Cardiac septum (tissue), 1 donor: ENCODE results near the gene COX6B2. TPM values are rescaled to one million over a fixed set of nuclear protein-coding genes. Genes with fewer than 3 reads are reported as not detected.
"Not testable (repeated sequence)": the region's sequence is repeated elsewhere in the genome, so short reads cannot be mapped to it uniquely, and the experiment has no call there.

ENCODE experiments used
- DNase-seq: peaks from one replicate; pipeline ENCODE4 v3.0.0-alpha.2; 2020; ENCODE audit warnings: low spot score
- intact Hi-C: fragments of 100-400 bp; cut with DNase I; formaldehyde crosslinking; loops from one replicate; pipeline ENCODE4 v1.14.0; 2022
- total RNA-seq: library from RNA; stranded (reverse); fragmentation: NEBNext Ultra II Directional; extraction: Animal tissue kit (Norgen Biotek cat#: 25700); gene quantifications from one replicate; pipeline ENCODE4 v1.2.1, GENCODE V29; 2021
- donor health status: DM: no; HTN: no; CAD: no.

Gene COX6B2
- total RNA-seq, 1 donor from 2014 or later = not detected

DNA sequence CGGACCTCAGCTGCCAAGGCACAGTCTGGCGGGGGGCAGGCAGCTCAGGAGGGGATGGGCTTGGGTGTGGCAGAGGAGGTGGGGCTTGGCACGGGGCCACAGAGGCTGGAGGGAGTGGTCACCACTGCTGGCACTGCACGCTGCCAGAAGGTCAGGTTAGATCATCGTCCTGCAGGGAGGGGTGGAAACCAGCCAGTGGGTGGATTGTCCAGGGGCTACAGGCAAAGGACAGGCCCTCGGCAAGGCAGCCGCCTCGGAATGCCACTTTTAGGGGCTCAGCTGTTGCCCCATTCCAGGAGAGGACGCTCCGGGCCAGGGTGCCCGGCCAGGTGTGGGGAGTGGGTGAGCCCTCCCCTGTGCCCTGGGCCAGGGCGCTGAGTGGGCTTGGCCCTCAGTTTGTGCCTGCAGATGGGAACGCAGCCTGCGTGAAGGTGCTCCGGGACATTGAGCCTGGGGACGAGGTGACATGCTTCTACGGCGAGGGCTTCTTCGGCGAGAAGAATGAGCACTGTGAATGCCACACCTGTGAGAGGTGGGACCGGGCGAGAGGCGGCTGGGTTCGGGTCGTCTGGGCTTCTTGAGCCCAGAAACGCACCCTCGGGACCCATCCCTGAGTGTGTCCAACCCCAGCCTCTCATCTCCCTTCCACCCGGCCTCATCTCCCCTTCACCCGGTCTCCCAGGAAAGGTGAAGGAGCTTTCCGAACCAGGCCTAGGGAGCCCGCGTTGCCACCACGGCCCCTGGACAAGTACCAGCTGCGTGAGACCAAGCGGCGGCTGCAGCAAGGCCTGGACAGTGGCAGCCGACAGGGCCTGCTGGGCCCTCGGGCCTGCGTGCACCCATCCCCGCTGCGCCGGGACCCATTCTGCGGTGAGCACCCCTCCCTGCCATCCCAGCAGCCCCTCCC is 8.4 kb downstream of the COX6B2 start:
- intact Hi-C loops = no loop called here
- no peak for DNase-seq

DNA sequence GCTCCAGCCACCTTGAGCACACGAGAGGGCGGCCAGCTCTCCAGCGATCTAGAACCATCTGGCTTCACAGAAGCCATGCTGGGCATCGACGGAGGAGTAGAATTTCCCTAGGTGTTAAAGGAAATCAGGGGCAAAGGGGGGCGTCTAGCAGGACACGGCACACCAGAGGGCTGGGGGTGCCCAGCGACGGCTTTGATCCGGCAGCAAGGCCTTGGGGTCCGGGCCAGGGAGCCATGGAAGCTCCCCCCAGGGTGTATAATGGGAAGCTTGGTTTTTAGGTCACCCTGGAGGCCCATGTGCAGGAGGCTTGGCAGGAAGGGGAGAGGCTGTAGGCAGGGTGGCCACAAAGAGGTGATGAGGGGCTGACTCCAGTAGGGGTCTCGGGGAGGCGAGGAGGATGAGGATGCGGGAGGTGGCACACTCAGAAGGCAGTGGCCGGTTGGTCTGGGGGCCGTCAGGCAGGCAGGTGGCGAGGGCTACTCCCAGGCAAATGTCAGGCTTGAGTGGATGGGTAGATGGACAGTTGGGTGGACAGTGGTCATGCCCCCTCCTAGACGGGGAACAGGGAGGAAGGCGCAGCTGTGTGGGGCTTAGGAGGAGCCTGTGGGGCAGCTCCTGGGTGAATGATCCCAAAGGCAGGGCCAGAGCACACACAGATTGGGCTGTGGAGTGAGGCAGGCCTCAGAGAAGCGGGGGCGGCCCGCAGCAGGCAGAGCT is 9.3 kb downstream of the COX6B2 start:
- no peak for DNase-seq
- intact Hi-C loops = no loop called here

DNA sequence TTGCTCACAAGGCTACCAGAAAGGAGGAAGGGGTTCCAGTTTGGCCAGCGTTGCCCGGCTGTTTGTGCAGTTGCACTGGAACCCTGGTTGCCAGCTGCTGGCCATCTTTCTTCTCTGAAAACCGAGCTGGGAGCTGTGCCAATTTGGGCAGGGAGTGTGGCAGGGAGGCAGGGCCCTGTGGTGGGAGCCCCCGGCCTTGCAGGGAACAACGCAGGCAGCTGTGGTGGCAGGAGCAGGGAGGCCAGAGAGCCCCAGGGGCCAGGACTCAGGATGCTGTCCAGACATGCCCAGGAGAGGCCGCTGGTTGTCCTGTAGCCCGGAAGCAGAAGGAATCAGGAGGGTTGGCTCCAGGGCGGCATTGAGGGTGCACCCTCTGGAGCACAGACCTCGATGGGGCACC is 10.1 kb downstream of the COX6B2 start:
- DNase-seq = no peak
- intact Hi-C loops = no loop called here

DNA sequence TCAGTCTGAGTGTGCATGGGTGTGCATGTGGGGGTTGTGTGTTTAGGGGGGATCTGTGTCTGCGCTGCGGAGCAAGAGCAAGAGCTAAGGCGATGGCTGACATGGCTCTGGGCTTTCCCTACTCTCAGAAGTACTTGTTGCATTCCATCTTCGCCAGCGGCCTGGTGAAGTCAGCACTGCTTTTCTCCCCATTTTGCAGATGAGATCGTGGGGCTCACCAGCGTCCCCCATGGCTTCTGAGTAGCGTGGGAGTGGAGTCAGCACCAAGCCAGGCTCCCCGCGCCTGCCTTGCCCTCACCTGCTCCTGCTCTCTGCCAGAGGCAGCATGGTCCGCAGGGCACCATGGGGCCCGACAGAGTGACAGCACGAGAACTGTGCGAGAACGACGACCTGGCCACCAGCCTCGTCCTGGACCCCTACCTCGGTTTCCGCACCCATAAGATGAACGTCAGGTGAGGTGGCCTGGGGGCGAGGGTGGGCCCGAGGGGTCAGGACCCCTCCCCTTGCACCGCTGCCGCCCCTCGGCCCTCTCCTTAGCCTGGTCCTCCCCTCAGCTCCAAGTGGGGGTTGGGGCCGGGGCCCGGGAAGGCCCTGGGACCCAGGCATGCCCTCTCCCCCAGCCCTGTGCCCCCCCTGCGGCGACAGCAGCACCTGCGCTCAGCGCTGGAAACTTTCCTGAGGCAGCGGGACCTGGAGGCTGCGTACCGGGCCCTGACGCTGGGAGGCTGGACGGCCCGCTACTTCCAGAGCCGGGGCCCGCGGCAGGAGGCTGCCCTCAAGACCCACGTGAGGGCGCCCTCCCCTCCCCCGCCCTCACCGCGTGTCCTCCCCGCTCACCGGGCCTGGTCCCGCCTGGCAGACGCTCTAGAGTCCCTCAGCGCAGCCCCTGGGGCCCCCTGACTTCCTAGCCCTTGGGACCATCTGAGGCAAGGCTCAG is 12.7 kb downstream of the COX6B2 start:
- intact Hi-C loops = no loop called here
- no peak for DNase-seq

DNA sequence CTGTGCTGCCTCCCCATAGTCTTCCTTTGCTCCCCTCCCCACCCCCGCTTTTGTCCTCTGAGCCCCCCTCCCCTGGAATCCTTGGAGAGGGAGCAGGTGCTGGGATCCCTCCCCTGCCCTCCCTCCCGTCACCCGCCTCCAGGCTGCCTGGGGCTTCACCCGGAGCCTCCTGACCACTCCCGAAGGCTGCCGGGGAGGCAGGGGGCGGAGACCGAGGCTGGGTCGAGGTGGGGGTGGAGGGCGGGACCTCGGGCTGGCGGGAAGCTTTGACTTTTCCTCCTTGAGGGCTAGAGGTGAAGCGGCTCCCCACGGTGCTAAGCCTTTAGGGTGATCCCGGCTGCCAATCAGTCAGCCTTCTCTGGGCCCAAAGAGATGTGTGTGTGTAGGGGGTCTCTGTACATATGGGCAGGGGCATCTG is 13.3 kb downstream of the COX6B2 start:
- DNase-seq = peak; percentile 87
- intact Hi-C loops = no loop called here

DNA sequence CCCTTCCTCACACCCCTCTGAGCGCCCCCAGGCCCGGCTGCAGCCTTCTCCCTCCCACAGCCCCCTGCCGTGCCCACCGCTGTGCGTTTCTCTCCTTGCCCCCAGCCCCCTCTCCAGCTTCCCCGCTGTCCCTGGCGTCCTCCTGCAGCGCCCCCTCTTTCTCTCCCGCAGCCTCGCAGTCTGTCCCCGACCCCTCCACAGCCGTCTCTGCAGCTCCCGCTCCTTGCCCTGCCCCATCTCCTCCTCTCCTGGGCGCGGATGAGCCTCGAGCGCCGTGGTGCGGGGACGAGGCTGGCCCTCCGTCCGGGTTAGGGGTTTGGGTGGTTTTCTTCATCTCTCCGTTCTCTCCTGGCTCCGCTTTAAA is 13.8 kb downstream of the COX6B2 start:
- intact Hi-C loops = no loop called here
- no peak for DNase-seq

DNA sequence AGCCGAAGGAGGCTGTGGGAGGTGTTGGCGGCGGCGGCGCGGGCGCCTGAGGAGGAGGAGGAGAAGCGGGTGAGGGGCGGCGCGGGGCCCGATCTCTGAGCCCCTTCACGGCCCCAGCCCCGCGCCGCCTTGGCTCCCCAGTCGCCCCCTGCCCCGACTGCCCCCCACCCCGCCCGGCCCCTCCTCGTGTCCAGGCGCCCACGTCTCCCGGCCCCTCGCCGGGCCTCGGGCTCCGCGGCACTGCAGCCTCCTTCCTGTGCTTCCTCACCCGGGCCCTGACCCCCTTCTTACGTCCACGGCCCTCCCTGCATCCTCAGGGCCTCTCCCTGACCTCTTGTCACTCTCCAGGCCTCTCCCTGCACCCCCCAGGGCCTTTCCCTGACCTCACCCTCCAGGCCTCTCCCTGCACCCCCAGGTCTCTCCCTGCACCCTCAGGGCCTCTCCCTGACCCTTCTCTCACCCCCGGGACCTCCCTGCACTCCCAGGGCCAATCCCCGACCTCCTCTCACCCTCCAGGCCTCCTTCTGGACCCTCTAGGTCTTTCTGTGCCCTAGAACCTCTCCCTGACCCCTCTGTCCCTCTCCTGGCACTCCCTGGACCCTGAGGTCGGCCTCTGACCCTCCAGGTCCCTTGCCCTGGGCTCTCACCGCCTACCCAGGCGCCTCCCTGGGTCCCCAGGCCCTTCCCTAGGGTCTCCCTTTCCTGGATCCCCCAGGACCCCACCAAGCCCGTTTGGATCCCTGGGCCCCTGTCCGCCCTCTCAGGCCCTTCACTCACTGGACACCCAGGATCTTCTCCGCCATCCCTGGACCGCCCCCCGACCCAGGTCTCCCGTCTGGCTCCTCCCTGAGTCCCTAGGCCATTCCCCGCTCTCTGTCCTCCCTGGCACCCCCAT is 14.4 kb downstream of the COX6B2 start:
- intact Hi-C loops = loop anchor here (1.0 kb wide), 1 partner anchor 45 kb away; the partner anchor contains the start of gene RPL28
- DNase-seq = no peak

DNA sequence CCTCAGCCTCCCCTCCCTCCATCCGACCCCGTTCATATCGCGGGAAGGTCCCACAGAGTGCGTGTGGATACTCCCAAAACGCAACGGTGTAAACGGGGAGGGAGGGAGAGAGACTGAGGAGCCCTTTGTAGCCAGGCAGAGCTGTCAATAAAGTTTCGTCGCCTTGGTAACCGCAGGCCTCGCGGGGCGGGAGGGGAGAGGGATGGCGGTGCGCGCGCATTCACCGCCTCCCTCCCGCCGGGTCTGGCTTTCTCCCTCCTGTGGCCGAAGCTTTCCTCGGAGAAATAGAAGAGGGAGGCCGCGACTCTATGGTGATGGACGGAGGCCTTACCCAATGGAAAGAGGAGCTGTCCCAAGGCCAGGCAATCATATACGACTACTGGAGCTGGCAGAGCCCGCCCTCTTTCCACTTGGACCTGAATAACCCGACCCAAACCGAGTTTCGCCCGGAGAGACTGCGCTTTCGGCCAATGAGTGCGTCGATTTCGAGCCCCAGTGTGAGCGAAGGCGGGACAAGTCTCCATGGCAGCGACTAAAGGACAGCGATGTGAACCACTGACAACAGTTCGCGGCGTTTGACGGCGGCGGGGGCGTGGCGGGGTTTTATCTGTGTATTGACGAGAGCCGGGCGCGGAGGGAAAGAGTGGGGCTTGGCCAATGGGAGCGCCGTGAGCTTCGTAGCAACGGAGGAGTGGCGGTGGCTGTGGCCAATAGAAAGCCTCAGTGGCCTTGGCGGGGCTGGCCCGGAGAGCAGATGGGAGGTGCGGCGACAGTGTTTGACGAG is 15.2 kb downstream of the COX6B2 start, which contains the start of gene KMT5C:
Gene KMT5C, plus strand, starts transcription at position 772 of the 784 bp plus-strand sequence. CDS start 2,061 bp downstream, outside the sequence.
- DNase-seq = peak; percentile 100
- intact Hi-C loops = loop anchor here (1.0 kb wide), 1 partner anchor 46 kb away; the partner anchor contains the start of gene RPL28

DNA sequence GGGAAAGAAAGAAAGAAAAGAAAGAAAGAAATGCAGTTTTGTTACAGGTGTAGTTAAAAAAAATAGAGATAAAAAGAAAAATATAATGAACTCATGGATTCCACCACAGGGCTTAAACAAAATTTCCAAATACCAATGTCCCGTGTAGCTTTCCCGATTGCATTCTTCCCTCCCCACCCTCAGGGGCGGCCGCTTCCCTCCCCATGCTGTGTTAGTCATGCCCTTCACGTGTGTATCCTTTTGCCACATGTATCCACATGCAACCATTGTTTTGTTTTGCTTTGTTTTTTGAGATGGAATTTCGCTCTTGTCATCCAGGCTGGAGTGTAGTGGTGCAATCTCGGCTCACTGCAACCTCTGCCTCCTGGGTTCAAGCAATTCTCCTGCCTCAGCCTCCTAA is 18.4 kb downstream of the COX6B2 start:
- no peak for DNase-seq
- intact Hi-C loops = no loop called here

DNA sequence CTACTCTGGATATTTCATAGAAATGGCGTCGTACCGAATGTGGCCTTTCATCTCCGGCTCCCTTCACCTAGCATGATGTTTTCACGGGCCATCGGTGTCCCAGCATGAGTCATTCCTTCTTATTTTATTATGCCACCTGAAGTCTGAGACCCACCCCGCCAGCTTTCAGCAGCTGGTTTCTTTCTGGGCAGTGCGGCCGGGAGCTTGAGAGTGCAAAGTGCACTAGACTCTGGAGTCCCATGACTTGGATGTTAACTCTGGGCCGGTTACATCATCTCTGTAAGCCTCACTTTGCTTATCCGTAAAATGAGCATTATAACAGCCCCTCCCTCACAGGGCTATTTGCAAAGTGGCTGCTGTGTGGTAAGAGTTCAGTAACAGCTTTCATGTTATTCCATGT is 20.6 kb downstream of the COX6B2 start:
- no peak for DNase-seq
- intact Hi-C loops = no loop called here

DNA sequence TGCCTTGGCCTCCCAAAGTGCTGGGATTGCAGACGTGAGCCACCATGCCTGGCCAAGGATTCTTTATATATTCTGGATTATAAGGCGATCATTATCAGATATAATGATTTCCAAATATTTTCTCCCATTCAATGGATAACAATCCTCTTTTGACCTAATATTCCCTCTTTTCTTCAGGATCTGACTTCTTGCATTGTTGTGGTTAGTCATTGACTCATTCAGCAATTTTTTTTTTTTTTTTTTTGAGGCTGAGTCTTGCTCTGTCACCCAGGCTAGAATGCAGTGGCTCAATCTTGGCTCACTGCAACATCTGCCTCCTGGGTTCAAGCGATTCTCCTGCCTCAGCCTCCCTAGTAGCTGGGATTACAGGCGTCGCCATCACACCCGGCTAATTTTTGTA is 24.7 kb downstream of the COX6B2 start:
- intact Hi-C loops, DNase-seq: not testable (repeated sequence)

DNA sequence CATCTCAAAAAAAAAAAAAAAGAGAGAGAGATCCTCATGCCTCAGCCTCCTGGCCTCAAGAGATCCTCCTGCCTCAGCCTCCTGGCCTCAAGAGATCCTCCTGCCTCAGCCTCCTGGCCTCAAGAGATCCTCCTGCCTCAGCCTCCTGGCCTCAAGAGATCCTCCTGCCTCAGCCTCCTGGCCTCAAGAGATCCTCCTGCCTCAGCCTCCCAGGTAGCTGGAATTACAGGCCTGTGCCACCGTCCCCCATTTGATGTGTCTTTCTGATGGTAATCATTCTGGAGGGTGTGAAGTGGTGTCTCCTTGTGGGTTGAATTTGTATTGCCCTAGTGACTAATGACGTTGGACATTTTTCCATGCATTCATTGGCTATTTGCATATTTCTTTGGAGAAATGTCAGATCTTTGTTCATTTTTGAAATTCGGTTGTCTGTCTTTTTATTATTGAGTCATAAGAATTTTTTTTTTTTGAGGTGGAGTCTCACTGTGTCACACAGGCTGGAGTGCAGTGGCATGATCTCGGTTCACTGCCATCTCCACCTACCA is 25.7 kb downstream of the COX6B2 start:
- intact Hi-C loops, DNase-seq: not testable (repeated sequence)

DNA sequence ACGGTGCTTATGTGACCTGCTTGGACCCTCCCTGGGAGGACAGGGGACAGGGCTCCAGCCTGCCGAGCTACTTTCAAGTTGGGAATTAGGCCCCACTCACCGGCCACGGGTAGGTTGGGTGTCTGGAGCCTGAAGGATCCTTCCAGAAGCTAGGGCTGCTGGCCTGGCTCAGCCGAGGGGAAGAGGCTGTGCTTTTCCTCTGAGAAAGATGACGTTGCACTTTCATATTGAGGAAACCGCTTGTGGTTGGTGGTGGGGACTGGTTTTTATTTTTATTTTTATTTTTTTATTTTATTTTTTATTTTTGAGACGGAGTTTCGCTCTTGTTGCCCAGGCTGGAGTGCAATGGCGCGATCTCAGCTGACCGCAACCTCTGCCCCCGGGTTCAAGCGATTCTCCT is 29.3 kb downstream of the COX6B2 start, which contains the start of gene TMEM150B:
Gene TMEM150B, minus strand, starts transcription at position 170 of the 400 bp plus-strand sequence. CDS start 4,305 bp downstream, outside the sequence.
- no peak for DNase-seq
- intact Hi-C loops = no loop called here

DNA sequence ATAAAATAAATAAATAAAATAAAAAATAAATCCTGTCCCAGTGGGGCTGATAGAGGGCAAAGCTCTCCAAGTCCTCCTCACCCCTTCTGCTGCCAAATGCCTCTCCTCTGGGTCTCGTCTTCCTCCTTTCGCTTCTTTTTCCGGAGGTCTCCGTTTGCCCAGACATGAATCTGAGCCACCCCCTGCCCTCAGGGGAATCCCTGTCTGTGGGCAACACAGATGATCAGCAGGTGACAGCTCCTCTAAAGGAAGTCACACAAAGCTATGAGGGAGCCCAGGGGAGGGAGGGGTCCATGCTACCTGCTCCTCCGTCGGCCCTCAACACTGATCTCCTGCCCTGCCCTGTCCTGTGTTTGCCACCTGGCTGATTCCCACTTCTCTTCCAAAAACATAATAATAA is 29.9 kb downstream of the COX6B2 start:
- no peak for DNase-seq
- intact Hi-C loops = no loop called here

DNA sequence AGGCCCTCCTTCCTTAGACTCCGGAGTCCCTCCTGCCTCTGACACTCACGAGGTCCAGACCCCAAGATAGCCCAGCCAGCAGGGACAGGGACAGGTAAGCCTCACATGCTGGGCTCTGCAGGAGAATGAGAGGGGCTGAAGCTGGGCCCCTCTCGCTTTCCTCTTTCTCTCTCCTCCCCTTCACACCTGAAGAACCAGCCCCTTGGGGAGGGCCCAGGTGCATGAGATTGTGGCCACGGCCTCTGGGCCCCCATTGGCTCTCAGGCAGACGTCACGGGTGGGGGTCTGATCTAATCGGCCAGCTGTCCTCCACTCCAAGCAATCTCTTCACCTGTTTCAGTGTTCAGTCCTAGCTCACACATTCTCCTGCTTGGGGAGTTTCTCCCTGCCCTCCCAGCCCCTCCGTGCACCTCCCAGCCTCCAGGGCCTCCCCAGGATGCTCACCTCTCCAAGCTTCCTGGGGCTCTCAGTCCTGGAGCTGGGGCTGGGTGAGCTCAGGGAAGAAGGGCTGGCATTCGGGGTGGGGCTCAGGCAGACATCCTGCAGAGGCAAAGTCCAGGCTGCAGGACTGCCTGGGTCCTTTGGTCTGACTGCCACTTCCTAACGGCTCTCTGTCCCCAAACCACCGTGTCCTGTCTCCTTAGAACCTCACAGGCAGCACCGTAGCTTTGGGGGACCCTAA is 32.2 kb downstream of the COX6B2 start:
- intact Hi-C loops = no loop called here
- DNase-seq = no peak

DNA sequence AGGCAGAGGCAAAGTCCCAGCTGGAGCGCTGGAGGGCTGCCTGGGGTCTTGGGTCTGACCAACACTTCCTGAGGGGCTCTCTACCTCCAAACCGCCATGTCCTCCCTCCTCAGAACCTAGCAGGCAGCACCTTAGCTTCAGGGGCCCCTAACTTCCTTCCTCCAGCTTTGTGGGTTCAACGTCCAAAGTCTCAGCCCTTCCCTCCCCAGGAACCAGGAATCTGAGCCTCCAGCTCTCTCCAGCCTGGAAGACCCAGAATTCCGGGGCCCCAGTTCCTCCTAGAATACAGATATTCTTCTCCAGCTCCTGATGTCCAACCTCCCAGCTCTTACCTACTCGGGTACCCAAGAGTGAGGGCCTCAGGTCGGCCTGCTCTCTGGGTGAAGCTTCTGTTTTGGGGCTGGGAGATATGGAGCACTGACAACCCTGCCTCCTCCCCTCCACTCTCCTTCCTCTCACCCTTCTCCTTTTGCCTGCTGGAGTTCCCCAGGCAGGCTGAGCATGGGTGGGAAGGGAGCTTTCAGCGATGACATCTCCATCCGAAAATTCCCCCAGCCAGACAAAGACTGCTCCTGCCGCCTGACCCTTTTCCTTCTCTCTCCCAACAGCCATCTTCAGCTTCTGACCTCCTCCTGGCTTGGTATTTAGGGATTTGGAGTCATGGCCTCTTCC is 32.9 kb downstream of the COX6B2 start:
- intact Hi-C loops = no loop called here
- DNase-seq = no peak
